HG03064 (cell line): ENCODE measurements around the gene MGRN1.
A peak's percentile ranks its signal among the peaks of the same experiment; 100 is the strongest.

ENCODE experiments used
- ATAC-seq: cut with Tn5 transposase; IDR thresholded peaks from one replicate; pipeline ENCODE4 v1.9.1; 2021; ENCODE audit warnings: low read depth; ENCODE audit not compliant: unreplicated experiment

Gene MGRN1

GRCh38 chr16:4684058-4684715, 59.6 kb downstream of the MGRN1 start:
- ATAC-seq: no peak

DNA sequence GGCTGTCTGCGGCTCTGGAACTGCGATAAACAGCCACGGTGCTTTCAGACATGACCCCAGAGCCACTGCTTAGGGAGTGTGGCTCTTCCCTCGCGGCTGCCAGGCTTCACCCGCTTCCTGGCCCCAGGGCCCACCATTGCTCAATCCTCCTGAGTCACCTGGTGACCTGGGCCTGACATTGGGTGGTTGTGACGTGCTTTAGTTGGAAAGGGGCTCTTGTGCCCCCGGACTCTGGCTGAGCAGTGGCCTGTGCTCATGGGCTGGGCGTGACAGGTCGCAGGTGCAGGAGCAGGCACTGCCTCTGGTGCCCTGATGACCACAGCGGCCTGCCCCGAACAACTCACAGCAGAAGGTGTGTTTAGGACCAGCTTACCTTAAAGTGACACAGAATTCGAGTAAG, 60.1 kb downstream of the MGRN1 start:
- ATAC-seq: no peak

GRCh38 chr16:4685292-4685691, 60.7 kb downstream of the MGRN1 start:
- ATAC-seq: no peak

DNA sequence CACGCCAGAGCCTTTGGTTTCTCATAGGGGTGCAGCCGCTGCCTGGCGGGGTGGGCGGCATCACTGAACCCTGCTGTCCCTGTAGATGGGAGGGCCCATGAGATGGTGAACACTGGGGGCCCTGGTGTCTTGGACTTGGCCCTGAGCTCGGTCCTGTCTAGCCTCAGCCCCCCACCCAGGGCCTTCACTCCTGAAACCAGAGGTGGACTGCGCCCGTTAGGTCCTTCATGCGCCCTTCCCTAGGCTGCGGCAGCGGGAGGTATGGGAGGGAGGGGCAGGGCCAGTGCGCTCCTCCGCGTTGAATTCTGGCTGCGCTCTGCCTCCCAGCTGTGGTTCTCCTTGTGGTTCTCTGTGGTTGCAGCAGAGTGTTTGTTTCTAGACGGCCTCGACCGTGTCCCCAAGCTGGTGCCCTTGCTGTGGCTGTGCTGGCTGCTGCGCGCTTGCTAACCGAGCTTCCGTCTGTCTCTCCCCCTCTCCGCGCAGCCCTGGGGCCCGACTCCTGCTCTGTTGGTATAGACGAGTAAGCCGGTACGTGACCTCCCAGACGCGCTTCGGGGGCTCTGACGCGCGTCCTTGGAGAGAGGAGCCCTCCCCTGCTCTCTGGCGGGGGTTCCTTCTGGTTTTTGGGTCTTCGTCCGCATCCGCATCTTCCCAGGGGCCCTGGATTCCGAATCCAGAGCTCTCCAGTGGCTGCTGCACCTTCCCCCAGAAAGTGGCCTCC, 61.3 kb downstream of the MGRN1 start:
- ATAC-seq: no peak

DNA sequence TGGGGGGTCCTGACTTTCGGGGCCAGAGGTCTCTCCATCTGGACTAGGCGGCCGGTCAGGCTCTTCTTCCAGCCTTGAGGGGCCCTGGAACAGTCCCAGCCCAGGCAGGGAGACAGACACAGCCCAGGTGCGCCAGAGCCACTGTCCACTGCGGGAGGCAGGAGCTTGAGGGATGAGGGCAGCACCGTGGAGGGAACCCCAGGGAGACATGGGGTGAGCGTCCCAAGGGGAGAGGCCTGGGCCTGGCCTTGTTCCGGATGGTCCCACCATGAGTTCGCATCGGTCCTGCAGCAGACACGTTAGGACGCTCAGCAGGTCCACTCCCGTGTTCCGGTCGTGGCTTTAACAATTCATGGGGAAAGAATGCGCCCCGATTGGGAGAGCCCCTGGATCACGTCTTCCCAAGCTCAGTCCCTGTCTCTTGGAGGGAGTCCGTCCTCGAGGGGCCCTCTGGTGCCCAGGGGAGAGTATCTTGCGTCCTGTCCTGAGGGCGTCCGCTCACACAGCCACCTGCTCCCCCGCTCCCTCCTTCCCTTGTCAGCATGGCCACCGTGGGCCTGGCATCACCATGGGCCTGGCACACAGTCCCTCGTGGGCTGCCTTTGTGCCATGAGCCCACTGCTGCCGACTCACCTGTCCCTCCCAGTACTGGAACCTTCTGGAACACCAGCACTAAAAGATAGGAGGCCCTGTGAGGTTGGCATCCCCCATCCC, 62.0 kb downstream of the MGRN1 start:
- ATAC-seq: no peak

- no peak for ATAC-seq
These were observed 62.8 kb downstream of the MGRN1 start for GRCh38 chr16:4687416-4687815.

DNA sequence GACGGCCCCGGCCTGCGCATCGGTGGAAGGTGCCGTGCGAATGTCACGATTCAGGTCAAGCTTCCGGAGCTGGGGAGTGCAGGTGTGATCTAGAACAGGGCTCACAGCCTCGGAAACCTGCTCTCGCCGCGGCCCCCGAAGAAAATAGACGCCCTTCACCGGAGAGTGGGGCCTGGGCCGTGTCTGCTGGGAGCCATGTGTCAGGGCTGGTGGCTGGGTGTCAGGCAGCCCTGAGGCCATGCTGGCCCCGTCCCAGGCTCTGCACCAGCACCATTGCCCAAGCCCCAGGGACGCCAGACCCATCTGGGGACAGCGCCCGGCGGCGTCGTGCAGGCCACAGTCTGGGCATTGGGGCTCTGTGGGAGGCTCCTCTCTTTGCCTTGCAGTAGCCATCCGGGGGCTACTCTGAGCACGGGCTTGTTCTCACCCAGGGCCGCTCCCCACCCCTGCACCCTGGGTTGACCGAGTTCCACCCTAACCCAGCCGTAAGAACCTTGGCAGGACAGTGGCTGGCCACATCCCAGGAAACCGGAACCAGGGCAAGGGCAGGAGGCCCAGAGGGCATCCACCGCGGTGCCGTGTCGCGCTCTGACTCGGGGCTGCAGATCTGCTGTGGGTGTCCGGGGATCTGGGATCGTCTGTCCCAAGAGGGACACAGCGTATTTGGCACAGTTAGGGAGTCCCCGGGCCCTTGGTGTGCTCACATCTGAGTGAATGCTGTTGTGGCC, 63.5 kb downstream of the MGRN1 start:
- ATAC-seq: no peak

DNA sequence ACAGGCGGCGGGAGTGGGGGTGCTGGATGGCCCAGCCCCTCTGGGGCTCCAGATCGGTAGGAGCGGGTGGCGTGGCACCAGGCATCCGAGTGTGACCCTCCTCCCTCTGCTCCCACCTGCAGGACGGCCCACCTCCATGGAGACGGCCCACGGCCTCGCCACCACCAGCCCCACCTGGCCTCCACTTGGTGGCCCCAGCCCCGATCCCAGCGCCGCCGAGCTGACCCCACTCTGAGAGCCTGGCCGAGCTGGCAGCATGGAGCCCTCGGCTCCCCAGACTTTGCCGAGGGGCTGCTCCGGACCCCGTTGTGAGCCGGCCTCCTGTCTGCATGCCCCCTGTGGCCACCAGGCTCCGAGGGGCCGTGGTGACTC, 64.0 kb downstream of the MGRN1 start:
- no peak for ATAC-seq

DNA sequence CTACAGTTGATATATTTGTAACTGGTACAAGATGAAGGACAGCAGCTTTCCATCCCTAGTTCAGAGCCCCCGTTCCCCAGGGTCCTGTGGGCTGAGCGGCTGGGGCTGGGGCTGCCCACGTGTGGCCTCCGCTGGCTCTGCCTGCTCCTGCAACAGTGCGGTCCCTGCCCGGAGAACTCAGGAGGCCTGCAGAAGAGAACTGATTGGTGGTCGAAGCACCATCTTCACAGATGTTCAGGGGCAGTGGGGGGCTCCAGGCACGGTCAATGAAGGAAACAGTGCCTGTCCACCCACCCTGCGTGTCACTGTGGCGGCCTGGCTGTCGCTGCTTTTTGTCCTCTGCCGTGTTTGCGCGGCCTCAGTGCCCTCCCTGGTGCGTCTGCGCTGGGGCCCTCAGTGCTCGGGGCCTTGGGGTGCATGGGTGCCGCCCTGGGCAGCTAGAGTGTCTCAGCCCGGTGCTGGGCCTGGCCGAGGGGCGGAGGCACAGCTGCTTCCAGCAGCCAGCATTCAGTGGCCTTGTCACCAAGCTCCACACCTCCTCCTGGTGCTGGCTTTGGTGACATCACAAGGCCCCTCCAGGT, 64.6 kb downstream of the MGRN1 start:
- no peak for ATAC-seq

DNA sequence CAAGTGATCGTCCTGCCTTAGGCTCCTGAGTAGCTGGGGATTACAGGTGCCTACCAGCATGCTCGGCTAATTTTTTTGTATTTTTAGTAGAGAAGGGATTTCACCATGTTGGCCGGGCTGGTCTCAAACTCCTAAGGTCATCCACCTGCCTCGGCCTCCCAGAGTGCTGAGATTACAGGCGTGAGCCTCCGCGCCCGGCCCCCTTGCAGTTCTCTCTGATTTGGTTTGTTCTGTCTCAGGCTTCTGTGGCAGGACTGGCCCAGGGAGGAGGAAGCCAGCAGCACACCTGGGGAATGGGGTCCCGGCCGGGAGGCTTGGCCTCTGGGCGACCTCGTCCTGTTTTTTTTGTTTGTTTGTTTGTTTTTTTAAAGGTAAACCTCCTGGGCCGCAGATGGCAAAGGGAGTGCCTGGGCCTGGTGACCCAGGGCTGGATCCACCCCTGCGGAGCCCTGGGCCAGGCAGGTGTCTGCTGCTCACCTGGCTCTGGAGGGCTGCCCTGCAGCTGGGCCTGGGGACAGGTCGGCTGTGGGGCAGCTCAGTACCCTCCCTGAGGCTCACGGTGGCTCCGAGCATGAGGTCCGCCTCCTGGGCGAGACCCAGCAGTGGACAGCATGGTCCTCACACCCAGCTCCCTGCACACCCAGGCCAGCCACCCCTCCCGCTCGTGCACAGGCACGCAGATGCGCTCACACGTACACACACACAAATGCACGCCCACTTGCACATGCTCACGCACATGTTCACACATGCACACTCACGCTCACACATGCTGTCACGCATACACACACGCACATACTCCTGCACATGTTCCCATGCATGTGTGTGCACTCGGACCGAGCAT, 65.5 kb downstream of the MGRN1 start:
- no peak for ATAC-seq

GRCh38 chr16:4690946-4691665, 66.5 kb downstream of the MGRN1 start:
- no peak for ATAC-seq

DNA sequence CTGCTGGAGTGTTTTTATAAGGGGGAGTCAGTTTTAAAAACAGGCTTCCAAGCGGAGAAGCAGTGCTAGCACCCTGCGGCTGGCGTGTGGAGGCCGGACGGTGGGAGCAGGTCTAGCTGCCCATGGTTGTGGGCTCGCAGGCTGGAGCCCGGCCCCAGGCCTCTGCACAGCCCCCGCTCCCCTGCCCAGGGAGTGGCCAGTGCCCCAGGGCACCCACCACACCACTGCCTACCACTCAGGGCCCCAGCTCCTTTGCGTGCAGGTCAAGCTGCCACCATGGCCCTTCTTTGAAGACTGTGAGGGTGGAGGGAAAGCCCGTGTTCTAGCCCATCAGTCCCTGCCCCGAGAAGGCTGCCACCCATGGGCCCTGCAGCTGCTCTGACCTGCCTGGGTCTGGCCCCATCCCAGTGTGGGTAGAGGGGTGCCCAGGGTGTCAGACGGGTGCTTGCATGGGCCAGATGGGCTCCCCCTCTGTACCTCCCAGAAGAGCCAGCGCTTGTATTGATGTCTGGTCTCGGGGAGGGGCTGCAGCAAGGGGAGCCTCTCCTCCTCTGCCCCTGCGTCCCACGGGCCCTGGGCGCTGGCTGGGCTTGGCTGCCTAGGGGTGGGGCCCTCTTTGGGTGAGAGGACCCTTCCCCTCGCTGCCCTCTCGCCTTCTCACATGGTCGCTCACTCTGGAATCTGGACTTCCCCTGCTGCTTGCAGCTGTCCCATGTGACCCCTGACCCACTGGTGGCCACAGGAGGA, 67.2 kb downstream of the MGRN1 start:
- ATAC-seq: no peak

DNA sequence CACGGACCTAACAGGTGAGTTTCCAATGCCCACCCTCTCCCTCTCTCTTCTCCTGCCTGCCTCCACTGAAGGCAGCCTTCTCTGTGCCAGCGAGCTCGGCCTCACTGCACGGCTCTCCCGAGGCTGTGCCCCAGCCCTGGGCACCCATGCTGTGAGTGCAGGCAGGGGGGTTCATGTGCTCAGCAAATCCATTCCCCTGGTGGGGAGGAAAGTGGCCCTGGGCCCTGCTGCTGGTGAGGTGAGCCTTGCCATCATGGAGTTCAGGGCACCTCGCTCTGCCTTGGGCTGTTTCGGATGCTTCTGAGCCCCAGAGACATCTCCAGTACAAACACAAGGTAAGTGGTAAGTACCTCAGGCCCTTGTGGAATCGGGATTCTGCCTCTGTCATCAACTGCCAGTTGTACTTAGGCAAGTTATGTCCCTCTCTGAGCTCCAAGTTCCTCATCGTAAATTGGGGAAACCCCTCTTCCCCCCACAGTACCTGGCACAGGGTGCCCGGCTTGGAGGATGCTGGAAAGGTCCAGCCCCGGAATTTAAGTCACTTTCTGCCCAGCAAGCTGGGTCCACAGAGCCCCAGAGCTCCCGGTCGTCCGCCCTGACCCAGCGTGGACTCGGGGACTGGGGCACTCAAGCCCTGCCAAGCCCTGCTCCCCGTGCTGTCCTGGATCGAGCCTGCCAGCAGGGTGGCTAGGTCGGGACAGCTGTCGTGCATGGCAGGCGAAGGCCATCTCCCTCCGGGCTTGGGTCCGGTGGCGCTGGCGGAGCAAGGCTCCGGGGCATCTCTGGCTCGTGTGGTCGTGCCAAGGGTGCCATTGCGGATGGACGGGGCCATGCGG, 68.1 kb downstream of the MGRN1 start:
- ATAC-seq: peak; percentile 4

- peak; percentile 88 for ATAC-seq
These were observed 68.8 kb downstream of the MGRN1 start, which contains the start of gene NUDT16L1 for GRCh38 chr16:4693296-4693955. Gene NUDT16L1 (plus strand): TSS chr16:4693562. CDS start chr16:4693727, 165 bp downstream.

DNA sequence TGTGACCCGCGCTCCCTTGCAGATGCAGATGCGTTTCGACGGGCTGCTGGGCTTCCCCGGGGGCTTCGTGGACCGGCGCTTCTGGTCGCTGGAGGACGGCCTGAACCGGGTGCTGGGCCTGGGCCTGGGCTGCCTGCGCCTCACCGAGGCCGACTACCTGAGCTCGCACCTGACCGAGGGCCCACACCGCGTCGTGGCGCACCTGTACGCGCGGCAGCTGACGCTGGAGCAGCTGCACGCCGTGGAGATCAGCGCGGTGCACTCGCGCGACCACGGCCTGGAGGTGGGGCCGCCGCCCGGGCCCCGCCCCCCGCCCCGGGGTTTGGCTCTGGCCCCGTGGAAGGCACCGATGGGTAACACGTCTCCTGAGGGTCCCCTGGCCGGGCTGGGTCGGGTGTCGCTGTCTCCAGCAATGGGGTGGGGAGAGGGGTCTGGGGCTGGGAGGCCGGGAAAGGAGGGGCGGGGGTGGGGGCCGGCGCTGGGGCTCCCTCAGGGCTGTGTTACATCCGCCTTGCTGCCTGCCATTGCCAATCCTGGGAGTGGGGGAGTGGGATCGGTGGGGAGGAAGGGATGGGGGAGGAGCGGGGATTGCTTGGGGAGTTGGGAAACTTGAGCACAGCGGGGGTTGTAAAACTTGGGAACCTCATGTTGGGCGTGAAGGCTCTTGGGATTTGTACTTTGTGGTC, 69.5 kb downstream of the MGRN1 start:
- ATAC-seq: no peak

DNA sequence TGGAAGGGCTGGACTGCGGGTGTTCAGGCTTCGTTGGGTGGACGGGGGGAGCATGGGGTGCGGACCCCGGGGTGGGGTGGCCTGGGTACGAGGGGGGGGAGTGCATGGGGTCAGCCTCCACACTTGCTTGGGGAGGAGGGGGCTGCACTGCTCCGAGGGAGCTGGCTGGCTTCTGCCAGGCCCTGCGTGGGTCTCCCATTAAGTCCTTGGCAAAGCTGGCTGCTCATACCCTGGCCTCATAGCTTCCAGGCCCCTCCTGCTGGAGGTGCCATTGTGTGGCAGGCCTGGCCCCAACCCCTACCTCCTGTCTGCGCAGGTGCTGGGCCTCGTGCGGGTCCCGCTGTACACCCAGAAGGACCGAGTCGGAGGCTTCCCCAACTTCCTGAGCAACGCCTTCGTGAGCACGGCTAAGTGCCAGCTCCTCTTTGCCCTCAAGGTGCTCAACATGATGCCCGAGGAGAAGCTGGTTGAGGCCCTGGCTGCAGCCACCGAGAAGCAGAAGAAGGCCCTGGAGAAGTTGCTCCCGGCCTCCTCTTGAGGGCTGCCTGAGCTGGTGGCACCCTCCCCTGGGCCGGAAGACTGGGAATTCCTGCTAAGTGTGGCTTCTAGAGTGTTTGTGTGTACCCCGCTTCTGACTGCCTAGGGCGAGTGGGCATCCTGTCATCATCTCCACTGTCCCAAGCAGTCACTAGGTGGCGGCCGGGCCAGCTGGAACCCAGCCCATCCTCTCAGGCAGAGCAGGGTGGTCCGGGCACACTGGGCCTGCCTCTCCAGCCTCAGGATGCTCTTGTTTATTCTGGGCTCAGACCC, 70.2 kb downstream of the MGRN1 start:
- ATAC-seq: no peak
